Fibroblast of the aortic adventitia (primary cell): ENCODE results near the gene TVP23A. TPM values are rescaled to one million over a fixed set of nuclear protein-coding genes. Genes with fewer than 3 reads are reported as not detected.

ENCODE experiments used
- DNase-seq: peaks from one replicate; pipeline ENCODE4 v3.0.0-alpha.2; 2010; ENCODE audit warnings: low read depth
- H3K4me3 ChIP-seq: 2 replicates; pipeline ENCODE4 v1.5.1; 2011; ENCODE audit warnings: low read depth, mild to moderate bottlenecking, control low read depth, low read length, moderate library complexity
- CTCF ChIP-seq: IDR thresholded peaks from 2 replicates; pipeline ENCODE4 v1.5.1; 2011; ENCODE audit warnings: mild to moderate bottlenecking, low read length, control low read depth, inconsistent platforms; ENCODE audit not compliant: insufficient read depth
- total RNA-seq: library from RNA; depleted of rRNA; stranded (reverse); fragments of >200 nt; gene quantifications from 2 replicates; pipeline ENCODE4 v1.2.3, GENCODE V29; 2012; ENCODE audit warnings: low replicate concordance

Gene TVP23A
- total RNA-seq, 1 donor, result not detected

- no peak overlapping the region for H3K4me3 ChIP-seq
- no peak for DNase-seq
- no peak for TF ChIP-seq CTCF
Measured at GRCh38 chr16:10762336-10763016, 56.1 kb downstream of the TVP23A start.

- H3K4me3 ChIP-seq, result no peak overlapping the region
- TF ChIP-seq CTCF, result no peak
- DNase-seq, result no peak
Measured at GRCh38 chr16:10761373-10761772, 57.2 kb downstream of the TVP23A start.

DNA sequence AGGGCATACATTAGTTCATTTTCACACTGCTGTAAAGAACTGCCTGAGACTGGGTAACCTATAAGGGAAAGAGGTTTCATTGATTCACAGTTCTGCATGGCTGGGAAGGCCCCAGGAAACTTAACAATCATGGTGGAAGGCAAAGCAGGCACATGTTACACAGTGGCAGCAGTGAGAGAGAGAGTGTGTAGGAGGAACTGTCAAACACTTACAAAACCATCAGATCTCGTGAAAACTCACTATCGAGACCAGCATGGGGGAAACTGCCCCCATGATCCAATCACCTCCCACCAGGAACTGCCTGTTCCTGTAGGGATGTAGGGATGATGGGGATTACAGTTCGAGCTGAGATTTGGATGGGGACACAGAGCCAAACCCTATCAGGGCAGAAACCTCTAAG lies 57.7 kb downstream of the TVP23A start:
- no peak overlapping the region for H3K4me3 ChIP-seq
- DNase-seq, result no peak
- no peak for TF ChIP-seq CTCF

DNA sequence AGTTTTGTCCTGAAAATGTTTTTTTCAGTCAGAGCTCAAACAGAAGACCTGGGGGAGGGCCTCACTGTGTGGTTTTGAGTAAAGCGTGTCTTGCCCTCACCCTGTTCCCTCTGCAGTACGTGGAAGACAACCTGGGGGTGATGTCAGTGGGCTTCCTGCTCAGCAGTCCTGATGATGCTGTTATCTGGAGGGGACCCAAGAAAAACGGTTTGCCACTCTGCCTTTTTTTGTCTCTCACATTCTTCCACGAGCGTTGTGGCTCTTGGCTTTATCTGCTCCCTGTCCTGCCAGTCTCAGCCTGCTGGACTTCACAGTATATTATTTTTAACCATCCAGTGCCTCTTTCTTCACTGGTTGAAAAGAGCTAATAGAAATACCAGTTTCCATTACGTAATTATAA lies 62.0 kb downstream of the TVP23A start:
- peak; percentile 22 for DNase-seq
- no peak for TF ChIP-seq CTCF
- no peak overlapping the region for H3K4me3 ChIP-seq

DNA sequence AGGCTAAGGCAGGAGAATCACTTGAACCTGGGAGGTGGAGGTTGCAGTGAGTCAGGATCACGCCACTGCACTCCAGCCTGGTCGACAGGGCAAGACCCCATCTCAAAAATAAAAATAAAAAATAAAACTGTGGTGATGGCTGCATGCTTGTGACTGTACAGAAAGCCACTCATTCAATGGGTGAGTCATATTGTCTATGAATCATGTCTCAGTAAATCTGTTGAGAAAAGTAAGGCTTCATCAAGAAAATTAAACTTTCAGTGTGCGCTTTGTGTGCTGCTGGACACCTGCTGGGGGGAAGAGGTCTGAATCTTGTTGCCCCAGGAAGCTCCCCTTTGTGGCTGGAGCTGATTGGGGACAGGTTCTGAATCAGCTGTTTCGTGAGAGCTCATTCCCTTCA lies 63.7 kb downstream of the TVP23A start:
- peak; percentile 39 for DNase-seq
- TF ChIP-seq CTCF, result no peak
- no peak overlapping the region for H3K4me3 ChIP-seq

DNA sequence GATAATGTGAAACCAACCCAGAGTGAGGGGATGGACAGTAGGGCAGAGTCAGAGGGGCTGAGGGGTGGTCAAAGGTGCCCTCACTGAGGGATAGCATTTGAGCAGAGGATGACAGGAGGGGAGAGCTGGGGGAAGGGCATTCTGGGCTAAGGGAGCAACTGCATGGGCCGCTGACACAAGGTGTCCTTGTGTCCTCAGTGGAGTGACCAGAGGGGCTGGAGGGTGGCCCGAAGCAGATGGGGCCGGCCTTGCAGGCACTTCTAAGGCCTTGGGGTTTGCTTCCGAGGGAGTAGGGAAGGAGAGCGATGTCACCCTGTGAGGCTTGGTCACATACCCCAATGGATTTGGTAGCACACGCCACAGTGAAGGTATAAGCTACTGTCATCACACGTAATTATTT lies 64.9 kb downstream of the TVP23A start:
- no peak for TF ChIP-seq CTCF
- DNase-seq, result no peak
- H3K4me3 ChIP-seq, result no peak overlapping the region
